Measurements from ENCODE around the gene TRIM28.

- TF ChIP-seq, protein P1, sequence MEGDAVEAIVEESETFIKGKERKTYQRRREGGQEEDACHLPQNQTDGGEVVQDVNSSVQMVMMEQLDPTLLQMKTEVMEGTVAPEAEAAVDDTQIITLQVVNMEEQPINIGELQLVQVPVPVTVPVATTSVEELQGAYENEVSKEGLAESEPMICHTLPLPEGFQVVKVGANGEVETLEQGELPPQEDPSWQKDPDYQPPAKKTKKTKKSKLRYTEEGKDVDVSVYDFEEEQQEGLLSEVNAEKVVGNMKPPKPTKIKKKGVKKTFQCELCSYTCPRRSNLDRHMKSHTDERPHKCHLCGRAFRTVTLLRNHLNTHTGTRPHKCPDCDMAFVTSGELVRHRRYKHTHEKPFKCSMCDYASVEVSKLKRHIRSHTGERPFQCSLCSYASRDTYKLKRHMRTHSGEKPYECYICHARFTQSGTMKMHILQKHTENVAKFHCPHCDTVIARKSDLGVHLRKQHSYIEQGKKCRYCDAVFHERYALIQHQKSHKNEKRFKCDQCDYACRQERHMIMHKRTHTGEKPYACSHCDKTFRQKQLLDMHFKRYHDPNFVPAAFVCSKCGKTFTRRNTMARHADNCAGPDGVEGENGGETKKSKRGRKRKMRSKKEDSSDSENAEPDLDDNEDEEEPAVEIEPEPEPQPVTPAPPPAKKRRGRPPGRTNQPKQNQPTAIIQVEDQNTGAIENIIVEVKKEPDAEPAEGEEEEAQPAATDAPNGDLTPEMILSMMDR (IDR thresholded peaks at IDR 0.05; ENCODE audit: borderline replicate concordance, extremely low read depth, low read length, poor library complexity, severe bottlenecking), result no peak
- no peak for TF ChIP-seq EZH2 (IDR thresholded peaks at IDR 0.05; ENCODE audit: borderline replicate concordance, low read depth, low read length, severe bottlenecking)
These were observed 41.7 kb downstream of the TRIM28 start for GRCh38 chr19:58585442-58586132.
